HCT116 (cell line): ENCODE results near the gene ANKRD62. TPM values are rescaled to one million over a fixed set of nuclear protein-coding genes. Genes with fewer than 3 reads are reported as not detected.
A peak's percentile ranks its signal among the peaks of the same experiment; 100 is the strongest.
"Not testable (repeated sequence)": the region's sequence is repeated elsewhere in the genome, so short reads cannot be mapped to it uniquely, and the experiment has no call there.

Source experiments
- ATAC-seq: fragments of 200-7000 bp; cut with Tn5 transposase; 2 replicates; pipeline ENCODE4 v1.9.1; 2020; ENCODE audit warnings: mild to moderate bottlenecking, moderate library complexity
- BruUV-seq: library from RNA; stranded (reverse); fragments of 400-500 nt; replicated peaks from 2 replicates; lab custom pipeline; 2021; lab: Mats Ljungman, UMichigan
- CTCF ChIA-PET: fragments of 300-600 bp; sonication (Branson Sonifier 250); formaldehyde crosslinking; loops from one replicate; lab custom pipeline; 2021; ENCODE audit warnings: antibody characterized with exemption; lab: Charles Lee
- POLR2A ChIA-PET: fragments of 300-600, 350-600 bp; sonication (Branson Sonifier 250); formaldehyde crosslinking; loops from one replicate; lab custom pipeline; 2021; ENCODE audit warnings: antibody characterized with exemption; lab: Charles Lee
- RAD21 ChIA-PET, 2 experiments: fragments of 300-600 bp; sonication (Branson Sonifier 250); formaldehyde crosslinking; loops; one replicate each; lab custom pipeline; 2023; ENCODE audit warnings: low total read pairs in 2 of 2; ENCODE audit not compliant: uncharacterized antibody in 2 of 2, unreplicated experiment in 2 of 2, low non-redundant PET in 1 of 2; lab: Charles Lee
- DNase-seq: peaks from one replicate; pipeline ENCODE4 v3.0.0-alpha.2; 2010; ENCODE audit warnings: low read depth, low spot score
- H2AFZ ChIP-seq: fragments of 200-600 bp; shearing (Covaris generic), sonication (generic); 2 replicates; pipeline ENCODE4 v1.6.1; 2017; ENCODE audit warnings: low read depth, mixed run types, mixed read lengths, antibody characterized with exemption, low read length; ENCODE audit not compliant: poor library complexity, severe bottlenecking
- H3K27ac ChIP-seq: 2 replicates; pipeline ENCODE4 v1.5.1; 2012; ENCODE audit warnings: low read depth, low read length
- H3K27me3 ChIP-seq: fragments of 200-600 bp; sonication (generic); 2 replicates; pipeline ENCODE4 v1.6.1; 2016; ENCODE audit warnings: mixed run types, low read length, mixed read lengths; ENCODE audit not compliant: insufficient read depth
- H3K36me3 ChIP-seq, 2 experiments: fragments of 200-500 bp in 1 of 2; fragments of 200-600 bp in 1 of 2; sonication (Bioruptor generic) in 1 of 2; sonication (generic) in 1 of 2; 2 replicates each; pipeline versions ENCODE4 v1.5.1 to v1.6.1; 2014 to 2016; ENCODE audit warnings: low read length in 2 of 2, inconsistent platforms in 1 of 2, mixed read lengths in 1 of 2, mixed run types in 1 of 2; ENCODE audit not compliant: insufficient read depth in 2 of 2, control insufficient read depth in 1 of 2
- H3K4me1 ChIP-seq, 2 experiments: fragments of 200-600 bp in 1 of 2; sonication (generic) in 1 of 2; 2 replicates each; pipeline versions ENCODE4 v1.5.1 to v1.6.1; 2012 to 2017; ENCODE audit warnings: low read length in 2 of 2, inconsistent platforms in 1 of 2, mild to moderate bottlenecking in 1 of 2, mixed read lengths in 1 of 2, mixed run types in 1 of 2, moderate library complexity in 1 of 2; ENCODE audit not compliant: insufficient read depth in 2 of 2, control insufficient read depth in 1 of 2
- H3K4me2 ChIP-seq: fragments of 200-600 bp; sonication (generic); 2 replicates; pipeline ENCODE4 v1.6.1; 2017; ENCODE audit warnings: mixed run types, low read length, mixed read lengths
- H3K4me3 ChIP-seq, 2 experiments: fragments of 200-600 bp in 1 of 2; sonication (generic) in 1 of 2; replicated peaks in 1 of 2; 2 replicates each; pipeline ENCODE4 v1.5.1; 2011 to 2016; ENCODE audit warnings: low read length in 2 of 2, control low read depth in 1 of 2, low read depth in 1 of 2, mild to moderate bottlenecking in 1 of 2, mixed read lengths in 1 of 2, mixed run types in 1 of 2
- H3K79me2 ChIP-seq: fragments of 200-600 bp; sonication (generic); 2 replicates; pipeline ENCODE4 v1.6.1; 2017; ENCODE audit warnings: mild to moderate bottlenecking, mixed run types, low read length, moderate library complexity, mixed read lengths; ENCODE audit not compliant: insufficient read depth
- H3K9ac ChIP-seq: fragments of 200-600 bp; sonication (generic); 2 replicates; pipeline ENCODE4 v1.6.1; 2016; ENCODE audit warnings: low read length, mixed read lengths
- H3K9me2 ChIP-seq: fragments of 200-600 bp; sonication (generic), shearing (Covaris generic); 2 replicates; pipeline ENCODE4 v1.6.1; 2017; ENCODE audit warnings: mixed run types, mild to moderate bottlenecking, moderate library complexity; ENCODE audit not compliant: insufficient read depth
- H3K9me3 ChIP-seq, 2 experiments: fragments of 200-500 bp in 1 of 2; fragments of 200-600 bp in 1 of 2; sonication (Bioruptor generic) in 1 of 2; sonication (generic) in 1 of 2; 2 replicates each; pipeline ENCODE4 v1.6.1; 2014 to 2017; ENCODE audit warnings: low read length in 2 of 2, mixed read lengths in 2 of 2, inconsistent platforms in 1 of 2, low read depth in 1 of 2, mild to moderate bottlenecking in 1 of 2, mixed run types in 1 of 2, moderate library complexity in 1 of 2; ENCODE audit not compliant: control insufficient read depth in 1 of 2, insufficient read depth in 1 of 2
- H4K20me1 ChIP-seq: fragments of 200-600 bp; sonication (generic), shearing (Covaris generic); 2 replicates; pipeline ENCODE4 v1.6.1; 2017; ENCODE audit warnings: mixed run types, mild to moderate bottlenecking, moderate library complexity; ENCODE audit not compliant: insufficient read depth
- CBX3 ChIP-seq: IDR thresholded peaks from 2 replicates; pipeline ENCODE4 v1.6.1; 2012; ENCODE audit warnings: low read depth
- RAD21 ChIP-seq: IDR thresholded peaks from 2 replicates; pipeline ENCODE4 v1.6.1; 2012; ENCODE audit warnings: low read depth, mild to moderate bottlenecking
- YY1 ChIP-seq: IDR thresholded peaks from 2 replicates; pipeline ENCODE4 v1.6.1; 2011; ENCODE audit warnings: low read length, low read depth, moderate library complexity, mild to moderate bottlenecking; ENCODE audit not compliant: insufficient replicate concordance; ENCODE audit errors: extremely low read depth
- ZFX ChIP-seq: fragments of 450-650 bp; IDR thresholded peaks from 2 replicates; pipeline ENCODE4 v1.6.1; 2017
- ZNF274 ChIP-seq: fragments of 200-500 bp; sonication (Bioruptor generic); IDR thresholded peaks from 2 replicates; pipeline ENCODE4 v1.6.1; 2014; ENCODE audit warnings: mild to moderate bottlenecking, low read depth, low read length, inconsistent platforms
- intact Hi-C: fragments of 100-400 bp; cut with micrococcal nuclease; formaldehyde crosslinking; loops from 2 replicates; pipeline ENCODE4 v1.10.0; 2022
- total RNA-seq: library from RNA; stranded (reverse); gene quantifications from one replicate; pipeline ENCODE4 v1.2.1, GENCODE V29; 2021; ENCODE audit not compliant: unreplicated experiment
- TF ChIP-seq, protein P1 (sequence below), 3 experiments: fragments of 200-600 bp in 1 of 3; sonication (generic) in 1 of 3; IDR thresholded peaks in 2 of 3; conservative IDR thresholded peaks in 1 of 3; 2 replicates each; pipeline ENCODE4 v1.5.1; 2012 to 2017; ENCODE audit warnings: low read depth in 2 of 3, low read length in 2 of 3, antibody characterized with exemption in 1 of 3, borderline replicate concordance in 1 of 3, control low read depth in 1 of 3, mild to moderate bottlenecking in 1 of 3, mixed read lengths in 1 of 3, mixed run types in 1 of 3, moderate library complexity in 1 of 3; ENCODE audit not compliant: insufficient read depth in 1 of 3

The ANKRD62 gene
- total RNA-seq, 1 experiment from 2014 or later: 0.34 TPM

DNA sequence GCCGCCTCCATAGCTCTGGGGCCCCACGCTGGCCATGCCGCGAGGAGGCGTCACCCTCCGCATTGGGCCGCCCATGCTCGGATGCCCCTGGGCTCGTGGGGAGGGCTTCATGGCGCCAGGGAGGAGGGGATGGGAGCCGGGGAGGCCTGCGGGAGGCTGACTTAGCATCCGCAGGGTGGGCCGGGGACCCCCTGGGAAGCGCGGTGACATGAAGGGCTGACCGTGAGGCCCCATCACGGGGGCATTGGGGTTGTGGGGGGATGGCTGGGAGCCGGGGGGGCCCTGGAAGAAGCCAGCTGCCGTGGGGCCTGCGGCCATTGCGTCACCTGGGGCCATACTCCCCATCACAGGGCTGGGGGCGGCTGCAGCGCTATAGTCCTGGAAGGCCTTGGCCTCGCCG lies 26.0 kb upstream of the ANKRD62 start:
- DNase-seq: no peak
- Histone ChIP-seq H3K9me2 (no peaks in the 10 kb centered on the region), H3K27ac (no peak overlapping the region), H3K4me1 (peaks cover 0 to 3% of the 10 kb centered on the region in 2 experiments; a peak in 1 of 4 replicates), H3K4me2 (peak overlapping the region; percentile 64), H3K9me3 (no peaks in the 10 kb centered on the region), H3K36me3 (no peaks in the 10 kb centered on the region), H2AFZ (no peak overlapping the region), H3K9ac (no peak overlapping the region), H3K4me3 (no peak overlapping the region)
- ATAC-seq: 0 out of 2 replicates have a peak, but pooled peaks have one; percentile 3
- intact Hi-C loops: no loop called here
- RAD21 ChIA-PET: no interaction called here
- TF ChIP-seq CBX3 (no peak), RAD21 (no peak), ZNF274 (no peak)
- TF ChIP-seq, protein P1, sequence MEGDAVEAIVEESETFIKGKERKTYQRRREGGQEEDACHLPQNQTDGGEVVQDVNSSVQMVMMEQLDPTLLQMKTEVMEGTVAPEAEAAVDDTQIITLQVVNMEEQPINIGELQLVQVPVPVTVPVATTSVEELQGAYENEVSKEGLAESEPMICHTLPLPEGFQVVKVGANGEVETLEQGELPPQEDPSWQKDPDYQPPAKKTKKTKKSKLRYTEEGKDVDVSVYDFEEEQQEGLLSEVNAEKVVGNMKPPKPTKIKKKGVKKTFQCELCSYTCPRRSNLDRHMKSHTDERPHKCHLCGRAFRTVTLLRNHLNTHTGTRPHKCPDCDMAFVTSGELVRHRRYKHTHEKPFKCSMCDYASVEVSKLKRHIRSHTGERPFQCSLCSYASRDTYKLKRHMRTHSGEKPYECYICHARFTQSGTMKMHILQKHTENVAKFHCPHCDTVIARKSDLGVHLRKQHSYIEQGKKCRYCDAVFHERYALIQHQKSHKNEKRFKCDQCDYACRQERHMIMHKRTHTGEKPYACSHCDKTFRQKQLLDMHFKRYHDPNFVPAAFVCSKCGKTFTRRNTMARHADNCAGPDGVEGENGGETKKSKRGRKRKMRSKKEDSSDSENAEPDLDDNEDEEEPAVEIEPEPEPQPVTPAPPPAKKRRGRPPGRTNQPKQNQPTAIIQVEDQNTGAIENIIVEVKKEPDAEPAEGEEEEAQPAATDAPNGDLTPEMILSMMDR (IDR thresholded peaks at IDR 0.05 in 2 of 3, conservative IDR thresholded peaks at IDR 0.05 in 1 of 3; ENCODE audit: borderline replicate concordance in 1 of 3, insufficient read depth in 1 of 3, low read depth in 2 of 3, low read length in 2 of 3): no peak
- TF ChIP-seq, all 23 proteins: peak for 0
- Histone ChIP-seq H3K79me2 (no peaks in the 10 kb centered on the region), H3K27me3 (no peaks in the 10 kb centered on the region), H4K20me1 (no peaks in the 10 kb centered on the region)
- ChIA-PET CTCF (interaction anchor here (1.5 to 2.3 kb wide), 2 partner anchors 8 to 169 kb away, joined by 8 to 13 read pairs; no protein-coding TSS in a partner anchor), POLR2A (no interaction called here)
- BruUV-seq: no TSS peak

GRCh38 chr18:12068316-12068949 lies 25.2 kb upstream of the ANKRD62 start:
- Histone ChIP-seq H3K9ac (peak overlapping the region; percentile 25; the same call in 1 of the 2 replicates), H3K4me3 (peak overlapping the region; percentile 37 to 47), H3K27ac (peak overlapping the region; percentile 17), H3K4me2 (peak overlapping the region; percentile 64)
- H3K36me3 ChIP-seq, BruUV-seq, H3K9me3 ChIP-seq, H3K79me2 ChIP-seq, H3K4me1 ChIP-seq, H2AFZ ChIP-seq, H4K20me1 ChIP-seq, POLR2A ChIA-PET, H3K9me2 ChIP-seq, intact Hi-C loops, H3K27me3 ChIP-seq, DNase-seq: not testable (repeated sequence)
- TF ChIP-seq YY1 (peak; percentile 33), ZFX (peak; percentile 33; the same call in 1 of the 2 replicates)
- TF ChIP-seq, protein P1 (IDR thresholded peaks at IDR 0.05 in 2 of 3, conservative IDR thresholded peaks at IDR 0.05 in 1 of 3; ENCODE audit: borderline replicate concordance in 1 of 3, insufficient read depth in 1 of 3, low read depth in 2 of 3, low read length in 2 of 3): peak; percentile 28 to 49 (median 41); a peak in 5 of 6 replicates
- ChIA-PET RAD21 (interaction anchor here in 1 of 2 experiments (0.9 kb wide), 1 partner anchor 84 kb away, joined by 3 read pairs; no protein-coding TSS in a partner anchor), CTCF (interaction anchor here (1.5 to 2.3 kb wide), 2 partner anchors 8 to 168 kb away, joined by 8 to 13 read pairs; no protein-coding TSS in a partner anchor)
- peak; percentile 92 for ATAC-seq
